Panc1 (cell line): ENCODE data around the gene TMC8. TPM values are rescaled to one million over a fixed set of nuclear protein-coding genes. Genes with fewer than 3 reads are reported as not detected.

ENCODE experiments used
- ATAC-seq: fragments of 200-7000 bp; cut with Tn5 transposase; 2 replicates; pipeline ENCODE4 v1.9.1; 2020; ENCODE audit warnings: mild to moderate bottlenecking, moderate library complexity
- BruUV-seq: library from RNA; stranded (reverse); fragments of 400-500 nt; replicated peaks from 2 replicates; lab custom pipeline; 2021; lab: Mats Ljungman, UMichigan
- CTCF ChIA-PET: fragments of 300-600 bp; sonication (Branson Sonifier 250); formaldehyde crosslinking; loops from one replicate; lab custom pipeline; 2022; ENCODE audit warnings: antibody characterized with exemption; lab: Charles Lee
- POLR2A ChIA-PET: fragments of 300-600 bp; sonication (Branson Sonifier 250); formaldehyde crosslinking; loops from one replicate; lab custom pipeline; 2022; ENCODE audit warnings: antibody characterized with exemption; lab: Charles Lee
- DNase-seq: peaks from one replicate; pipeline ENCODE4 v3.0.0-alpha.2; 2010; ENCODE audit warnings: low read depth, low spot score
- H3K27ac ChIP-seq: 2 replicates; pipeline ENCODE4 v1.5.1; 2011; ENCODE audit warnings: mild to moderate bottlenecking, low read length, inconsistent platforms
- H3K27me3 ChIP-seq: fragments of 200-500 bp; sonication (Bioruptor generic); 2 replicates; pipeline ENCODE4 v1.6.0; 2014; ENCODE audit warnings: low read length, inconsistent platforms; ENCODE audit not compliant: control insufficient read depth, insufficient read depth
- H3K36me3 ChIP-seq: fragments of 200-500 bp; sonication (Bioruptor generic); 2 replicates; pipeline ENCODE4 v1.5.1; 2014; ENCODE audit warnings: inconsistent platforms, mild to moderate bottlenecking, low read length, moderate library complexity; ENCODE audit not compliant: control insufficient read depth, insufficient read depth
- H3K4me1 ChIP-seq: 2 replicates; pipeline ENCODE4 v1.5.1; 2011; ENCODE audit warnings: inconsistent platforms, mild to moderate bottlenecking, low read length, moderate library complexity; ENCODE audit not compliant: control insufficient read depth, insufficient read depth
- H3K4me3 ChIP-seq, 2 experiments: 2 replicates each; pipeline ENCODE4 v1.5.1; 2011 to 2012; ENCODE audit warnings: low read depth in 2 of 2, low read length in 2 of 2, mild to moderate bottlenecking in 2 of 2, inconsistent platforms in 1 of 2, moderate library complexity in 1 of 2
- H3K9me3 ChIP-seq: fragments of 200-500 bp; sonication (Bioruptor generic); 2 replicates; pipeline ENCODE4 v1.5.1; 2014; ENCODE audit warnings: low read depth, mild to moderate bottlenecking, inconsistent platforms, low read length, moderate library complexity; ENCODE audit not compliant: control insufficient read depth, insufficient read depth
- CTCF ChIP-seq: fragments of 450-650 bp; IDR thresholded peaks from 2 replicates; pipeline ENCODE4 v1.5.1; 2017; ENCODE audit warnings: mild to moderate bottlenecking
- POLR2AphosphoS5 ChIP-seq: IDR thresholded peaks from 2 replicates; pipeline ENCODE4 v1.6.1; 2012; ENCODE audit warnings: mild to moderate bottlenecking, low read depth, low read length, moderate library complexity
- REST ChIP-seq, 2 experiments: IDR thresholded peaks; 2 replicates each; pipeline ENCODE4 v1.6.1; 2011 to 2012; ENCODE audit warnings: low read depth in 2 of 2, control low read depth in 1 of 2, low read length in 1 of 2, mild to moderate bottlenecking in 1 of 2, moderate library complexity in 1 of 2; ENCODE audit not compliant: insufficient read depth in 1 of 2
- SIN3A ChIP-seq: IDR thresholded peaks from 2 replicates; pipeline ENCODE4 v1.6.1; 2012; ENCODE audit warnings: low read depth, mild to moderate bottlenecking, low read length, moderate library complexity, borderline replicate concordance; ENCODE audit not compliant: insufficient read depth
- TCF7L2 ChIP-seq: IDR thresholded peaks from 2 replicates; pipeline ENCODE4 v1.6.1; 2011; ENCODE audit warnings: mild to moderate bottlenecking, low read depth, low read length, inconsistent platforms
- in situ Hi-C: cut with HindIII; loops from 2 replicates; pipeline ENCODE4 v1.10.0; 2016; ENCODE audit warnings: low sequenced_read_pairs, low pct_unique_long_range_greater_than_20kb
- intact Hi-C: fragments of 100-400 bp; cut with micrococcal nuclease; formaldehyde crosslinking; loops from one replicate; pipeline ENCODE4 v1.10.0; 2022; ENCODE audit not compliant: unreplicated experiment
- total RNA-seq: library from RNA; stranded (reverse); gene quantifications from one replicate; pipeline ENCODE4 v1.2.1, GENCODE V29; 2021; ENCODE audit not compliant: unreplicated experiment

The TMC8 gene
- total RNA-seq, 1 experiment from 2014 or later = 1.4 TPM

GRCh38 chr17:78140169-78141051 lies 9.8 kb downstream of the TMC8 start:
- H3K27ac ChIP-seq = peak overlapping the region; percentile 62
- CTCF ChIA-PET = interaction anchor here (0.5 to 1.2 kb wide), 5 partner anchors 15 to 316 kb away, joined by 3 to 5 read pairs (median 3); no protein-coding TSS in a partner anchor
- H3K4me1 ChIP-seq = peaks cover 35% of the 10 kb centered on the region
- TF ChIP-seq POLR2AphosphoS5 (peak; percentile 82), CTCF (no peak)
- DNase-seq (peak; percentile 77), ATAC-seq (peak; percentile 88)
- H3K27me3 ChIP-seq = no peaks in the 10 kb centered on the region
- no TSS peak for BruUV-seq
- no peaks in the 10 kb centered on the region for H3K36me3 ChIP-seq
- peak overlapping the region; percentile 42 to 48 for H3K4me3 ChIP-seq
- intact Hi-C loops = no loop called here
- in situ Hi-C loops = no loop called here
- POLR2A ChIA-PET = interaction anchor here (0.6 to 0.7 kb wide), 2 partner anchors 16 to 211 kb away, joined by 3 to 5 read pairs; no protein-coding TSS in a partner anchor
- H3K9me3 ChIP-seq = no peaks in the 10 kb centered on the region

- Histone ChIP-seq H3K27ac (peak overlapping the region; percentile 62), H3K9me3 (no peaks in the 10 kb centered on the region), H3K36me3 (no peaks in the 10 kb centered on the region), H3K4me3 (peak overlapping the region in 1 of 2 experiments; percentile 48; a peak in 2 of 4 replicates), H3K27me3 (no peaks in the 10 kb centered on the region), H3K4me1 (peaks cover 39% of the 10 kb centered on the region)
- TF ChIP-seq POLR2AphosphoS5 (no peak), TCF7L2 (no peak), SIN3A (no peak), REST (IDR thresholded peaks at IDR 0.05; ENCODE audit: insufficient read depth in 1 of 2, low read depth in 2 of 2, low read length in 1 of 2) (no peak), CTCF (no peak)
- CTCF ChIA-PET = interaction anchor here (0.5 kb wide), 1 partner anchor 31 kb away, joined by 3 read pairs; no protein-coding TSS in a partner anchor
- BruUV-seq = no TSS peak
- intact Hi-C loops (no loop called here), in situ Hi-C loops (no loop called here)
- DNase-seq (no peak), ATAC-seq (no peak)
- POLR2A ChIA-PET = interaction anchor here (0.5 to 1.2 kb wide), 2 partner anchors 28 to 1405 kb away, joined by 3 read pairs; no protein-coding TSS in a partner anchor
Measured at GRCh38 chr17:78141437-78142118, 11.0 kb downstream of the TMC8 start.
